K562 (cell line): ENCODE measurements around the gene MEGF10. TPM values are rescaled to one million over a fixed set of nuclear protein-coding genes. Genes with fewer than 3 reads are reported as not detected.

Source experiments
- ATAC-seq: fragments of 200-7000 bp; cut with Tn5 transposase; 3 replicates; pipeline ENCODE4 v1.9.1; 2020; ENCODE audit warnings: moderate library complexity
- BruUV-seq: library from RNA; stranded (reverse); fragments of 400-500 nt; replicated peaks from 2 replicates; lab custom pipeline; 2021; lab: Mats Ljungman, UMichigan
- CTCF ChIA-PET: fragments of 300-600 bp; formaldehyde crosslinking; extraction: SDS; loops from one replicate; lab custom pipeline; 2021; ENCODE audit warnings: low intra/inter-chr PET ratio; lab: Yijun Ruan, JAX
- POLR2A ChIA-PET: fragments of 300-600, 350-650 bp; sonication (Branson Sonifier 250); formaldehyde crosslinking; extraction: SDS; loops from one replicate; lab custom pipeline; 2021; ENCODE audit warnings: antibody characterized with exemption, inconsistent platforms; lab: Yijun Ruan, JAX
- DNase-seq, 4 experiments: peaks; one replicate each; pipeline versions ENCODE4 v3.0.0 to v3.0.0-alpha.2; 2011 to 2018; ENCODE audit warnings: low spot score in 3 of 4, mixed read lengths in 3 of 4; ENCODE audit errors: extremely low read depth in 1 of 4
- FAIRE-seq: peaks from 2 replicates; lab custom pipeline; 2011; peaks lifted over from hg19 to GRCh38; lab: Jason Lieb, UNC
- H2AFZ ChIP-seq: 2 replicates; pipeline ENCODE4 v1.6.0; 2011; ENCODE audit warnings: low read depth, low read length, control low read depth, inconsistent platforms
- H3K27ac ChIP-seq: fragments of 200-600 bp; 3 replicates; pipeline ENCODE4 v1.8.0; 2011; ENCODE audit warnings: low read depth, mild to moderate bottlenecking, control low read depth, inconsistent platforms, low read length, moderate library complexity, mixed read lengths; ENCODE audit errors: extremely low read depth
- H3K27me3 ChIP-seq, 2 experiments: fragments of 300-600 bp in 1 of 2; 2 replicates in 1 of 2; 3 replicates in 1 of 2; pipeline versions ENCODE4 v1.6.0 to v1.8.0; 2011; ENCODE audit warnings: inconsistent platforms in 2 of 2, low read length in 2 of 2, mild to moderate bottlenecking in 1 of 2, mixed read lengths in 1 of 2, moderate library complexity in 1 of 2; ENCODE audit not compliant: control insufficient read depth in 2 of 2, insufficient read depth in 2 of 2
- H3K36me3 ChIP-seq: fragments of 300-600 bp; 3 replicates; pipeline ENCODE4 v1.8.0; 2011; ENCODE audit warnings: mild to moderate bottlenecking, low read length, inconsistent platforms; ENCODE audit not compliant: control insufficient read depth, insufficient read depth
- H3K4me1 ChIP-seq, 2 experiments: fragments of 200-600 bp in 1 of 2; replicated peaks in 1 of 2; 2 replicates in 1 of 2; 3 replicates in 1 of 2; pipeline versions ENCODE4 v1.5.1 to v1.8.0; 2011; ENCODE audit warnings: inconsistent platforms in 2 of 2, low read length in 2 of 2, mild to moderate bottlenecking in 1 of 2, mixed read lengths in 1 of 2, moderate library complexity in 1 of 2; ENCODE audit not compliant: control insufficient read depth in 2 of 2, insufficient read depth in 2 of 2
- H3K4me2 ChIP-seq: 2 replicates; pipeline ENCODE4 v1.6.1; 2011; ENCODE audit warnings: low read length, control low read depth, inconsistent platforms, mixed read lengths; ENCODE audit not compliant: insufficient read depth
- H3K4me3 ChIP-seq: fragments of 200-600 bp; sonication (generic), shearing (Covaris generic); 2 replicates; pipeline ENCODE4 v1.5.1; 2016; ENCODE audit warnings: control low read depth, inconsistent platforms
- H3K79me2 ChIP-seq: fragments of 200-600 bp; 3 replicates; pipeline ENCODE4 v1.8.0; 2011; ENCODE audit warnings: low read length, inconsistent platforms; ENCODE audit not compliant: control insufficient read depth, insufficient read depth
- H3K9ac ChIP-seq, 2 experiments: 2 replicates each; pipeline versions ENCODE4 v1.6.0 to v1.6.1; 2011; ENCODE audit warnings: low read depth in 2 of 2, low read length in 2 of 2, control low read depth in 1 of 2, inconsistent platforms in 1 of 2, mild to moderate bottlenecking in 1 of 2, mixed read lengths in 1 of 2; ENCODE audit not compliant: insufficient read depth in 1 of 2
- H3K9me1 ChIP-seq: one replicate; pipeline ENCODE4 v1.6.0; 2011; ENCODE audit warnings: inconsistent platforms, mild to moderate bottlenecking, low read length, moderate library complexity; ENCODE audit not compliant: control insufficient read depth, insufficient read depth
- H3K9me3 ChIP-seq: replicated peaks from 2 replicates; pipeline ENCODE4 v1.5.1; 2011; ENCODE audit warnings: low read depth, low read length, inconsistent platforms; ENCODE audit not compliant: control insufficient read depth, insufficient read depth
- H4K20me1 ChIP-seq: replicated peaks from 2 replicates; pipeline ENCODE4 v1.6.1; 2011; ENCODE audit warnings: low read length, inconsistent platforms, mixed read lengths; ENCODE audit not compliant: control insufficient read depth, insufficient read depth
- ATF7 ChIP-seq: fragments of 450-650 bp; IDR thresholded peaks from 2 replicates; pipeline ENCODE4 v1.7.1; 2014; ENCODE audit warnings: mild to moderate bottlenecking, moderate library complexity
- BRD4 ChIP-seq: fragments of 200-600 bp; sonication (generic); IDR thresholded peaks from 2 replicates; pipeline ENCODE4 v1.6.1; 2017; ENCODE audit warnings: inconsistent platforms
- CSDE1 ChIP-seq, 2 experiments: fragments of 450-650 bp; IDR thresholded peaks; 2 replicates each; pipeline ENCODE4 v1.6.1; 2016; ENCODE audit warnings: mild to moderate bottlenecking in 1 of 2
- HMGN3 ChIP-seq: IDR thresholded peaks from 2 replicates; pipeline ENCODE4 v1.6.1; 2011; ENCODE audit warnings: borderline replicate concordance, low read depth, mild to moderate bottlenecking, mixed read lengths, low read length; ENCODE audit not compliant: insufficient read length; ENCODE audit errors: extremely low read depth
- JUN ChIP-seq, 2 experiments: sonication (generic) in 1 of 2; formaldehyde crosslinking in 1 of 2; IDR thresholded peaks; 2 replicates each; pipeline versions ENCODE4 v1.6.1 to v1.8.0; 2012 to 2022; ENCODE audit warnings: borderline replicate concordance in 2 of 2, mild to moderate bottlenecking in 2 of 2, improper control_type of control experiment in 1 of 2, low read depth in 1 of 2, low read length in 1 of 2, missing genetic modification reagents in 1 of 2
- PHF21A ChIP-seq: fragments of 450-650 bp; IDR thresholded peaks from 2 replicates; pipeline ENCODE4 v1.6.1; 2017; ENCODE audit warnings: low read depth, borderline replicate concordance
- PML ChIP-seq: IDR thresholded peaks from 2 replicates; pipeline ENCODE4 v1.6.1; 2012; ENCODE audit warnings: low read length, inconsistent platforms
- RFX5 ChIP-seq: IDR thresholded peaks from 2 replicates; pipeline ENCODE4 v1.6.1; 2011; ENCODE audit warnings: low read depth, mild to moderate bottlenecking, improper control_type of control experiment, low read length
- ZEB2 ChIP-seq: fragments of 450-650 bp; IDR thresholded peaks from 2 replicates; pipeline ENCODE4 v1.6.1; 2016
- WGBS: fragments of 100-300 bp; shearing (Covaris generic); methylation state at CpG from one replicate; pipeline ENCODE4 v1.1.6; 2016; ENCODE audit warnings: low coverage, mixed read lengths; ENCODE audit not compliant: insufficient coverage; ENCODE audit errors: missing lambda C conversion rate; 5-methylcytosine and 5-hydroxymethylcytosine counted together
- in situ Hi-C: fragments of 300-500 bp; cut with MboI; formaldehyde crosslinking; loops from 4 replicates; pipeline ENCODE4 v1.15.0; 2018; ENCODE audit warnings: inconsistent platforms, mixed read lengths
- intact Hi-C: fragments of 100-400 bp; cut with micrococcal nuclease; formaldehyde crosslinking; loops from 2 replicates; pipeline ENCODE4 v1.14.2; 2022
- polyA plus RNA-seq, 8 experiments: library from polyadenylated mRNA; depleted of rRNA in 4 of 8; stranded (reverse) in 5 of 8; unstranded in 3 of 8; fragments of >200 nt; fragmentation: Nextera tagmentation in 2 of 8; fragmentation: Illumina TruSeq in 1 of 8; extraction: Ambion mirVana in 2 of 8; extraction: Trizol in 1 of 8; gene quantifications; 2 replicates each; pipeline versions ENCODE4 v1.2.1 to v1.2.3, GENCODE V29; 2011 to 2014; ENCODE audit warnings: inconsistent platforms in 1 of 8, missing spikeins in 1 of 8
- total RNA-seq, 7 experiments: library from RNA; depleted of rRNA in 6 of 7; stranded (reverse); fragments of >200 nt in 6 of 7; fragmentation: Illumina TruSeq in 2 of 7; extraction: Trizol in 2 of 7; gene quantifications; 2 replicates each; pipeline versions ENCODE4 v1.2.1 to v1.2.3, GENCODE V29; 2011 to 2021; ENCODE audit warnings: low replicate concordance in 1 of 7
- TF ChIP-seq, protein P1 (sequence below), 2 experiments: fragments of 150-350 bp in 1 of 2; IDR thresholded peaks; 2 replicates each; pipeline ENCODE4 v1.6.1; 2012 to 2016; ENCODE audit warnings: low read depth in 2 of 2, low read length in 2 of 2, mild to moderate bottlenecking in 1 of 2, moderate library complexity in 1 of 2
- TF ChIP-seq, protein P2 (sequence below): fragments of 250-450 bp; sonication (Bioruptor Pico); IDR thresholded peaks from 2 replicates; pipeline ENCODE4 v1.9.0; 2021; ENCODE audit warnings: mild to moderate bottlenecking

Gene MEGF10
- total and polyA plus RNA-seq, 9 of the 15 experiments (the other 6 are each of a cell fraction or from before 2014, with no cell fraction given), result 0.07 TPM; not detected in 8

DNA sequence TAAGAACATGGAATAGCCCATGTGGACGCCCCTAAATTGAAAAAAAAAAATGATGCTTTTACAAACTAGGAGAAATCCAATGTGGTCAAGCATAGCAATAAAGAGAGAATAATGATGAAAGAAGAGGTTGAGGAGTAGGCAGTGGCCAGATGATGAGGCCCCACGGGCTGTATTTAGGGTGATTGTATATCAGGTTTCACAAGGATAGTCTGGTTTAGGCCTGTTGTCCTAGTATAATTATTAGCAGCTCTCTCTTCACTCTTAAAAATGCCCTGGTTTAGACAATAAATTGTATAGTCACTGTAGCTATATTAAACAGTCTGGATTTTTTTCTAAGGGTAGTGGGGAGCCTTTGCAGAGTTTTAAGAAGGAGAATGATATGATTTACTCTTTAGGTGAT is 124.4 kb downstream of the MEGF10 start:
- H4K20me1 ChIP-seq, result no peaks in the 10 kb centered on the region
- in situ Hi-C loops (no loop called here), intact Hi-C loops (no loop called here)
- H3K4me2 ChIP-seq, result no peak overlapping the region
- no TSS peak for BruUV-seq
- no peak for ATAC-seq
- peaks cover 3 to 12% of the 10 kb centered on the region in 2 experiments; a peak in 4 of 5 replicates for H3K27me3 ChIP-seq
- WGBS, result 0% methylated on average over 2 of the region's 2 CpGs
- no peak overlapping the region for H2AFZ ChIP-seq
- H3K9me3 ChIP-seq, result no peaks in the 10 kb centered on the region
- no peak for DNase-seq
- H3K36me3 ChIP-seq, result no peaks in the 10 kb centered on the region
- H3K4me3 ChIP-seq, result no peak overlapping the region
- H3K9me1 ChIP-seq, result no peaks in the 10 kb centered on the region
- H3K9ac ChIP-seq, result no peak overlapping the region
- POLR2A ChIA-PET, result no interaction called here
- H3K27ac ChIP-seq, result no peak overlapping the region
- H3K4me1 ChIP-seq, result no peaks in the 10 kb centered on the region
- CTCF ChIA-PET, result no interaction called here
- FAIRE-seq, result no peak
- no peaks in the 10 kb centered on the region for H3K79me2 ChIP-seq
- TF ChIP-seq JUN (IDR thresholded peaks at IDR 0.05; ENCODE audit: borderline replicate concordance, low read depth, low read length), result no peak
- TF ChIP-seq JUN (CRISPR knock-in tag; IDR thresholded peaks at IDR 0.05; ENCODE audit: borderline replicate concordance), result no peak
- no peak for TF ChIP-seq PML
- no peak for TF ChIP-seq ZEB2
- no peak for TF ChIP-seq HMGN3
- TF ChIP-seq, protein P1, sequence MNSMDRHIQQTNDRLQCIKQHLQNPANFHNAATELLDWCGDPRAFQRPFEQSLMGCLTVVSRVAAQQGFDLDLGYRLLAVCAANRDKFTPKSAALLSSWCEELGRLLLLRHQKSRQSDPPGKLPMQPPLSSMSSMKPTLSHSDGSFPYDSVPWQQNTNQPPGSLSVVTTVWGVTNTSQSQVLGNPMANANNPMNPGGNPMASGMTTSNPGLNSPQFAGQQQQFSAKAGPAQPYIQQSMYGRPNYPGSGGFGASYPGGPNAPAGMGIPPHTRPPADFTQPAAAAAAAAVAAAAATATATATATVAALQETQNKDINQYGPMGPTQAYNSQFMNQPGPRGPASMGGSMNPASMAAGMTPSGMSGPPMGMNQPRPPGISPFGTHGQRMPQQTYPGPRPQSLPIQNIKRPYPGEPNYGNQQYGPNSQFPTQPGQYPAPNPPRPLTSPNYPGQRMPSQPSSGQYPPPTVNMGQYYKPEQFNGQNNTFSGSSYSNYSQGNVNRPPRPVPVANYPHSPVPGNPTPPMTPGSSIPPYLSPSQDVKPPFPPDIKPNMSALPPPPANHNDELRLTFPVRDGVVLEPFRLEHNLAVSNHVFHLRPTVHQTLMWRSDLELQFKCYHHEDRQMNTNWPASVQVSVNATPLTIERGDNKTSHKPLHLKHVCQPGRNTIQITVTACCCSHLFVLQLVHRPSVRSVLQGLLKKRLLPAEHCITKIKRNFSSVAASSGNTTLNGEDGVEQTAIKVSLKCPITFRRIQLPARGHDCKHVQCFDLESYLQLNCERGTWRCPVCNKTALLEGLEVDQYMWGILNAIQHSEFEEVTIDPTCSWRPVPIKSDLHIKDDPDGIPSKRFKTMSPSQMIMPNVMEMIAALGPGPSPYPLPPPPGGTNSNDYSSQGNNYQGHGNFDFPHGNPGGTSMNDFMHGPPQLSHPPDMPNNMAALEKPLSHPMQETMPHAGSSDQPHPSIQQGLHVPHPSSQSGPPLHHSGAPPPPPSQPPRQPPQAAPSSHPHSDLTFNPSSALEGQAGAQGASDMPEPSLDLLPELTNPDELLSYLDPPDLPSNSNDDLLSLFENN (IDR thresholded peaks at IDR 0.05; ENCODE audit: low read depth in 2 of 2, low read length in 2 of 2), result no peak
- TF ChIP-seq, protein P2, sequence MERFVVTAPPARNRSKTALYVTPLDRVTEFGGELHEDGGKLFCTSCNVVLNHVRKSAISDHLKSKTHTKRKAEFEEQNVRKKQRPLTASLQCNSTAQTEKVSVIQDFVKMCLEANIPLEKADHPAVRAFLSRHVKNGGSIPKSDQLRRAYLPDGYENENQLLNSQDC (CRISPR knock-in tag), result no peak
- TF ChIP-seq RFX5, result no peak
- no peak for TF ChIP-seq ATF7
- TF ChIP-seq PHF21A, result no peak
- no peak for TF ChIP-seq CSDE1 (IDR thresholded peaks at IDR 0.05)
- TF ChIP-seq BRD4, result no peak
